LNCaP clone FGC (cell line): ENCODE results near the gene FAM221B.

Experiments used
- DNase-seq: peaks from one replicate; pipeline ENCODE4 v3.0.0-alpha.2; 2011; ENCODE audit warnings: low read depth
- H3K4me3 ChIP-seq: 2 replicates; pipeline ENCODE4 v1.5.1; 2011; ENCODE audit warnings: mild to moderate bottlenecking, low read depth, low read length, control low read depth
- TF ChIP-seq, protein P1 (sequence below): IDR thresholded peaks from 2 replicates; pipeline ENCODE4 v1.5.1; 2012; ENCODE audit warnings: mild to moderate bottlenecking; ENCODE audit not compliant: control insufficient read depth, insufficient read depth; ENCODE audit errors: extremely low read depth

Gene FAM221B

DNA sequence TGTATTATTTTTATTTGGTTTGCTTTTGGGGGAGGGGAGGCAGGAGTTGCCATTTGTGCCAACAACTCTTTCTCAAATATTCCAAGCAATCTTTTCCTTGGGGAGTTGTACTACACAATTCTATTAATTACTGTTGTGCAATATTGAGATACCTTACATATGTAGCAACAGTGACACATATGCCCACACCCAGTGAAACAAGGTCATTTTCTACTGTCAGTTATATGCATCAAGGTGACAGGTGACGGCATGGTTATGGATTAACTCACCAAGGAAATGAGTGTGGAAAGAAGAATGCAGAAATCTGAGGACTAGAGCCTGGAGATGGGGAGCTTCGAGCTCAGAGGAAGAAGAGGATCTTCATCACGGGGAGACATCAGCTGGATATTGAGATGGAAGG lies 56.6 kb downstream of the FAM221B start:
- DNase-seq = peak; percentile 49
- TF ChIP-seq, protein P1, sequence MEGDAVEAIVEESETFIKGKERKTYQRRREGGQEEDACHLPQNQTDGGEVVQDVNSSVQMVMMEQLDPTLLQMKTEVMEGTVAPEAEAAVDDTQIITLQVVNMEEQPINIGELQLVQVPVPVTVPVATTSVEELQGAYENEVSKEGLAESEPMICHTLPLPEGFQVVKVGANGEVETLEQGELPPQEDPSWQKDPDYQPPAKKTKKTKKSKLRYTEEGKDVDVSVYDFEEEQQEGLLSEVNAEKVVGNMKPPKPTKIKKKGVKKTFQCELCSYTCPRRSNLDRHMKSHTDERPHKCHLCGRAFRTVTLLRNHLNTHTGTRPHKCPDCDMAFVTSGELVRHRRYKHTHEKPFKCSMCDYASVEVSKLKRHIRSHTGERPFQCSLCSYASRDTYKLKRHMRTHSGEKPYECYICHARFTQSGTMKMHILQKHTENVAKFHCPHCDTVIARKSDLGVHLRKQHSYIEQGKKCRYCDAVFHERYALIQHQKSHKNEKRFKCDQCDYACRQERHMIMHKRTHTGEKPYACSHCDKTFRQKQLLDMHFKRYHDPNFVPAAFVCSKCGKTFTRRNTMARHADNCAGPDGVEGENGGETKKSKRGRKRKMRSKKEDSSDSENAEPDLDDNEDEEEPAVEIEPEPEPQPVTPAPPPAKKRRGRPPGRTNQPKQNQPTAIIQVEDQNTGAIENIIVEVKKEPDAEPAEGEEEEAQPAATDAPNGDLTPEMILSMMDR = no peak
- H3K4me3 ChIP-seq = no peak overlapping the region

DNA sequence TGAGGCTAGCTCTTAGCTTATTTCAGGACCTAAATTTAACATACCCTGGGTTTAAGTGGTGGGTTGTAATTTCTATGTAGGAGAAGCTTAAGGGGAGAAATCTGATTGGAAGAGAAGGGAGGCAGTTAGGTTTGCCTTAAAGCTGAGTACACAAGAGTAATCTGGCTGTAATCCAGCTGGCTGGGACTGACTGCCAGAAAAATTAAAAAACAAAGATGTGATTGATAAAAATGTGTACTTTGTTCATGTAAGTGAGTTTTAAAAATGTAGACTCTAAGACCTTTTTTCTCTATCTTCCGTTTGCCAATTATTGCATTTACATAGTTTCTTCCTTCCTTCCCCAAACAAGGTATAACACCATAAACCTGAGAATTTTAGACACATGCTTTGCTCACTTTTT lies 57.0 kb downstream of the FAM221B start:
- H3K4me3 ChIP-seq = peak overlapping the region; percentile 8; the same call in 1 of the 2 replicates
- peak; percentile 93 for DNase-seq
- TF ChIP-seq, protein P1 = no peak

DNA sequence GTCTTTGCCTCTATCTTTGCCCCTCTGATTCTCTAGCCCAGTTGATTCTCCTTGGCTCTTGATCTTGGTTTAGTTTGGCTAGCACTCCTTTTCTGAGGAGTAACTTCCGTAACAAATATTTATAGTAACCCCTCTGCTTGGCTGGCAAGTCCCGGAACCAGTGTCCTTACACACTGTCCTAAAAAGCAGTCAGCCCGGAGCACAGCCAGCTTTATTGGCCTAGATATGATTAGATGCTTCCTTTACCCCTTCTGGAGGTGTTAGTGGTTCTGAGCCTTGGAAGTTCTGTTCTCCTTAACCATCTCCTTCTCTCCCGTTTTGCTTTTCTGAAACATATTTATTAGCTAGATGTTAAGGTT lies 57.5 kb downstream of the FAM221B start:
- TF ChIP-seq, protein P1 = no peak
- DNase-seq = peak; percentile 93
- H3K4me3 ChIP-seq = peak overlapping the region; percentile 8; the same call in 1 of the 2 replicates

DNA sequence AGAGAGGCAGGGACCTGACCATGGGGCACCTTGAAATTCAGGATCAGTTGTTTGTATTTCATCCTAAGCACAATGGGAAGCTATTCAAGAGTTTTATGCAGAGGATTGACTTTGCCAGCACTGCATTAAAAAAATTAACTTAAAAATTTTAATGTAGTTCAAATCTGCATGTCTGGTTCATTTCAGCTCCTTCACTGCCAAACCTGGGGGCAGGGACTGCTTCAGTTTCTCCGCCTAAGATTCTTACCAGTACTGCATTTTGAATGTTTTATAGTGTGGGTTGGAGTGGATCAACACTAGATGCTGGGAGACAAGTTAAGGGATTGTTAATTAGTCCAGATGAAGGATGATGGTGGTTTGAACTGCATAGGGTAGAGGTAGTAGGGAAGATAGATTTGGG lies 58.8 kb downstream of the FAM221B start:
- TF ChIP-seq, protein P1 = no peak
- DNase-seq = no peak
- no peak overlapping the region for H3K4me3 ChIP-seq

DNA sequence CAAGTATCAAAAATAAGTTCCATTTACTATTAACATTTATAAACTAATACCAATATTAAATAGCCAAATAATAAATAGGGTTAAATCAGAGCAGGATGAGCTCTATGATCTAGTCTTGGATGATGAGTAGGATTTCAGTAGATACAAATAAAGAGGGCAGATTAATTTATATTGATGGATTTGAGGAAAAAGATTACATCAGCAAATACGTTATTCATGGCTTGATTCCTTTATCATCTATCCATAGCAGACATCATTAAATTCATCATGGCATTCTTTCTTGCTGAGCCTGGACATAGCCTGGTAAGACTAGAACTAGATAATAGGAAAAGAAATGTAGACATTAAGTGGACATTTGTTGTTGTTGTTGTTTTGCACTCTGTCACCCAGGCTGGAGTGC lies 61.1 kb downstream of the FAM221B start:
- TF ChIP-seq, protein P1 = no peak
- no peak for DNase-seq
- no peak overlapping the region for H3K4me3 ChIP-seq

DNA sequence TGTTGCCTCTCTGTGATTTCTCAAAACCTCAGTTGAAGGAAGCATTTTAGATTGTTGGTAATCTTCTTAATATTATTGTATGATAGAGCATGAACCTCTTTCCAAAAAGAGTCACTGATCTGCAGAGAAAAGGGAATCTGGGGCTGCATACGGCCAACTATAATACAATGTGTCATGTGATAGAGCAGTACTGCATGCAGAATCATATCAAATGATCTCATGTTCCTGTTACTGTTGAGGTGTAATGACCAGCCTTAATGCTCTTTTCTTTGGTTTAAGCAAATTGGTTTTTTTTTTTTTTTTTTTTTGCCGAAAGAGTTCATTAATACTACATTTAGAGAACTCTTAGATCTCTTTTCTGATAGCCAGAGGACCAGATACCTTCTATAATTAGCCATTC lies 61.5 kb downstream of the FAM221B start:
- TF ChIP-seq, protein P1 = no peak
- no peak overlapping the region for H3K4me3 ChIP-seq
- DNase-seq = no peak
